ENCODE data around the gene L1CAM. TPM values are rescaled to one million over a fixed set of nuclear protein-coding genes. Genes with fewer than 3 reads are reported as not detected.

Gene L1CAM
- total RNA-seq, 1 experiment from 2014 or later = 819 TPM

GRCh38 chrX:153869473-153870287 lies 16.3 kb downstream of the L1CAM start:
- TF ChIP-seq, protein P1, sequence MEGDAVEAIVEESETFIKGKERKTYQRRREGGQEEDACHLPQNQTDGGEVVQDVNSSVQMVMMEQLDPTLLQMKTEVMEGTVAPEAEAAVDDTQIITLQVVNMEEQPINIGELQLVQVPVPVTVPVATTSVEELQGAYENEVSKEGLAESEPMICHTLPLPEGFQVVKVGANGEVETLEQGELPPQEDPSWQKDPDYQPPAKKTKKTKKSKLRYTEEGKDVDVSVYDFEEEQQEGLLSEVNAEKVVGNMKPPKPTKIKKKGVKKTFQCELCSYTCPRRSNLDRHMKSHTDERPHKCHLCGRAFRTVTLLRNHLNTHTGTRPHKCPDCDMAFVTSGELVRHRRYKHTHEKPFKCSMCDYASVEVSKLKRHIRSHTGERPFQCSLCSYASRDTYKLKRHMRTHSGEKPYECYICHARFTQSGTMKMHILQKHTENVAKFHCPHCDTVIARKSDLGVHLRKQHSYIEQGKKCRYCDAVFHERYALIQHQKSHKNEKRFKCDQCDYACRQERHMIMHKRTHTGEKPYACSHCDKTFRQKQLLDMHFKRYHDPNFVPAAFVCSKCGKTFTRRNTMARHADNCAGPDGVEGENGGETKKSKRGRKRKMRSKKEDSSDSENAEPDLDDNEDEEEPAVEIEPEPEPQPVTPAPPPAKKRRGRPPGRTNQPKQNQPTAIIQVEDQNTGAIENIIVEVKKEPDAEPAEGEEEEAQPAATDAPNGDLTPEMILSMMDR (IDR thresholded peaks at IDR 0.05) = no peak
- no peak for TF ChIP-seq SIN3A (IDR thresholded peaks at IDR 0.05; ENCODE audit: borderline replicate concordance, insufficient read depth, low read depth, low read length)
- TF ChIP-seq TCF7L2 (IDR thresholded peaks at IDR 0.05; ENCODE audit: low read depth, low read length) = no peak
- TF ChIP-seq POLR2AphosphoS5 (IDR thresholded peaks at IDR 0.05; ENCODE audit: low read depth, low read length) = no peak
- TF ChIP-seq, protein P2, sequence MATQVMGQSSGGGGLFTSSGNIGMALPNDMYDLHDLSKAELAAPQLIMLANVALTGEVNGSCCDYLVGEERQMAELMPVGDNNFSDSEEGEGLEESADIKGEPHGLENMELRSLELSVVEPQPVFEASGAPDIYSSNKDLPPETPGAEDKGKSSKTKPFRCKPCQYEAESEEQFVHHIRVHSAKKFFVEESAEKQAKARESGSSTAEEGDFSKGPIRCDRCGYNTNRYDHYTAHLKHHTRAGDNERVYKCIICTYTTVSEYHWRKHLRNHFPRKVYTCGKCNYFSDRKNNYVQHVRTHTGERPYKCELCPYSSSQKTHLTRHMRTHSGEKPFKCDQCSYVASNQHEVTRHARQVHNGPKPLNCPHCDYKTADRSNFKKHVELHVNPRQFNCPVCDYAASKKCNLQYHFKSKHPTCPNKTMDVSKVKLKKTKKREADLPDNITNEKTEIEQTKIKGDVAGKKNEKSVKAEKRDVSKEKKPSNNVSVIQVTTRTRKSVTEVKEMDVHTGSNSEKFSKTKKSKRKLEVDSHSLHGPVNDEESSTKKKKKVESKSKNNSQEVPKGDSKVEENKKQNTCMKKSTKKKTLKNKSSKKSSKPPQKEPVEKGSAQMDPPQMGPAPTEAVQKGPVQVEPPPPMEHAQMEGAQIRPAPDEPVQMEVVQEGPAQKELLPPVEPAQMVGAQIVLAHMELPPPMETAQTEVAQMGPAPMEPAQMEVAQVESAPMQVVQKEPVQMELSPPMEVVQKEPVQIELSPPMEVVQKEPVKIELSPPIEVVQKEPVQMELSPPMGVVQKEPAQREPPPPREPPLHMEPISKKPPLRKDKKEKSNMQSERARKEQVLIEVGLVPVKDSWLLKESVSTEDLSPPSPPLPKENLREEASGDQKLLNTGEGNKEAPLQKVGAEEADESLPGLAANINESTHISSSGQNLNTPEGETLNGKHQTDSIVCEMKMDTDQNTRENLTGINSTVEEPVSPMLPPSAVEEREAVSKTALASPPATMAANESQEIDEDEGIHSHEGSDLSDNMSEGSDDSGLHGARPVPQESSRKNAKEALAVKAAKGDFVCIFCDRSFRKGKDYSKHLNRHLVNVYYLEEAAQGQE (IDR thresholded peaks at IDR 0.05; ENCODE audit: insufficient read depth in 1 of 2, low read depth in 2 of 2, low read length in 1 of 2) = no peak
- CTCF ChIA-PET = no interaction called here

DNA sequence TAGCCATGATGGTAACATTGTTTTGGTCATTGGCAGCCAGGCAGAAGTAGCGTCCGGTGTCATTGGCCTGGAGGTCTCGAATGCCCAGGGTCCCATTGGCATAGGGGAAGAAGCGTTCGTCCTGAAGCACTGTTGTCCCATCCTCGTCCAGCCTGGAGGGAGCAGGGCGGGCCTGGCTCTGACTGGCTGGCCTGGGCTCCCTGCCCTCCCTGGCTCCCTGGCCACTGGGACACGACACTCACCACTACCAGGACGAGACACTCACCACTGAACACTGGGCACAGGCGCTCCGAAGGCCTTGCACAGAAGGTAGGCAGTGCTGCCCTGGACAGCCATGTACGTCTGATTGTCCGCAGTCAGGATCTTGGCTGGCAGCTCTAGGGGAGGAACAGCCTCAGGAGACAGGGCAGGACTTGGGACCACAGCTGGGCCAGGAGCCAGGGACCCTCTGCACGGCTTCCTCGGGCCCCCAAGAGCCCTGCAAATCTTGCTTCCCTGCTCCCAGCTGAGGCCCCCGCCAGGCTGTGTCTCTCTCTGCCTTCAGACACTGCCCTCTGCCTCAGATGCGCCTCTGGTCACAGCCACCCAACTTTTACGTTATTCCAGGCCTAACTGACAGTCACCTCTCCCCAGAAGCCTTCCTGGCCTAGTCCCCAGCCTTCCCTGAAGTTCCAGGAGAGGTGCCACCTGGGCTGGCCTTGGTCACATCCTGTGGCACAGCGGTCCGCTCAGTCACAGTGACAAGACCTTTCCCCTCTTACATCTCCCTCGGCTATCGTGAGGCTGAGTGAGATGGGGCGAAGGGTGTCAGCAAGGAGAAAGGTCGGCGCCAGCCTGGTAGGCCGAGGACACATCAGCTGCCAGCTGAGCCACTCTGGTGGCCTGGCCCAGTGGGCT lies 17.1 kb downstream of the L1CAM start:
- no peak for TF ChIP-seq POLR2AphosphoS5 (IDR thresholded peaks at IDR 0.05; ENCODE audit: low read depth, low read length)
- no peak for TF ChIP-seq SIN3A (IDR thresholded peaks at IDR 0.05; ENCODE audit: borderline replicate concordance, insufficient read depth, low read depth, low read length)
- no peak for TF ChIP-seq TCF7L2 (IDR thresholded peaks at IDR 0.05; ENCODE audit: low read depth, low read length)
- TF ChIP-seq, protein P2 (IDR thresholded peaks at IDR 0.05; ENCODE audit: insufficient read depth in 1 of 2, low read depth in 2 of 2, low read length in 1 of 2) = no peak
- TF ChIP-seq, protein P1 (IDR thresholded peaks at IDR 0.05) = no peak
- no peak for DNase-seq (ENCODE audit: low read depth, low spot score)
- BruUV-seq (replicated peaks) = no TSS peak
- peaks cover 3% of the 10 kb centered on the region for H3K4me1 ChIP-seq (ENCODE audit: control insufficient read depth, insufficient read depth, low read length)
- no peaks in the 10 kb centered on the region for H3K9me3 ChIP-seq (ENCODE audit: control insufficient read depth, insufficient read depth, low read depth, low read length)
- ChIA-PET POLR2A (no interaction called here), CTCF (no interaction called here)
- in situ Hi-C loops (cut with HindIII; ENCODE audit: low pct_unique_long_range_greater_than_20kb, low sequenced_read_pairs) = no loop called here
- no peak overlapping the region for H3K27ac ChIP-seq (ENCODE audit: low read length)
- no peak overlapping the region for H3K4me3 ChIP-seq (ENCODE audit: low read depth in 2 of 2, low read length in 2 of 2)
- H3K36me3 ChIP-seq (ENCODE audit: control insufficient read depth, insufficient read depth, low read length) = no peaks in the 10 kb centered on the region; the same call in 1 of the 2 replicates
- no peaks in the 10 kb centered on the region for H3K27me3 ChIP-seq (ENCODE audit: control insufficient read depth, insufficient read depth, low read length)
- ATAC-seq = no peak
- intact Hi-C loops (cut with micrococcal nuclease; ENCODE audit: unreplicated experiment) = no loop called here

More at GRCh38 chrX:153869473-153870287, 16.3 kb downstream of the L1CAM start:
- intact Hi-C loops (cut with micrococcal nuclease; ENCODE audit: unreplicated experiment) (no loop called here), in situ Hi-C loops (cut with HindIII; ENCODE audit: low pct_unique_long_range_greater_than_20kb, low sequenced_read_pairs) (no loop called here)
- Histone ChIP-seq H3K27ac (ENCODE audit: low read length) (no peak overlapping the region), H3K9me3 (ENCODE audit: control insufficient read depth, insufficient read depth, low read depth, low read length) (no peaks in the 10 kb centered on the region), H3K4me3 (ENCODE audit: low read depth in 2 of 2, low read length in 2 of 2) (no peak overlapping the region), H3K36me3 (ENCODE audit: control insufficient read depth, insufficient read depth, low read length) (no peaks in the 10 kb centered on the region; the same call in 1 of the 2 replicates), H3K4me1 (ENCODE audit: control insufficient read depth, insufficient read depth, low read length) (peaks cover 10% of the 10 kb centered on the region), H3K27me3 (ENCODE audit: control insufficient read depth, insufficient read depth, low read length) (no peaks in the 10 kb centered on the region)
- BruUV-seq (replicated peaks) = TSS peak; percentile 64
- POLR2A ChIA-PET = interaction anchor here (0.5 kb wide), 1 partner anchor 20 kb away, joined by 13 read pairs; no protein-coding TSS in a partner anchor
- DNase-seq (ENCODE audit: low read depth, low spot score) (no peak), ATAC-seq (no peak)

All from Panc1 (cell line).